Naive thymus-derived CD4-positive, alpha-beta T cell (primary cell): ENCODE measurements around the gene CXXC5. TPM values are rescaled to one million over a fixed set of nuclear protein-coding genes. Genes with fewer than 3 reads are reported as not detected.

Experiments used
- ATAC-seq: fragments of 150-1000 bp; cut with Tn5 transposase; 2 replicates; pipeline ENCODE4 v1.10.0; 2021; ENCODE audit warnings: mild to moderate bottlenecking, moderate library complexity
- CTCF ChIA-PET: fragments of 350-600 bp; sonication (Branson Sonifier 250); formaldehyde crosslinking; loops from one replicate; lab custom pipeline; 2021; ENCODE audit warnings: antibody characterized with exemption; lab: Charles Lee
- POLR2A ChIA-PET: fragments of 350-600 bp; sonication (Branson Sonifier 250); formaldehyde crosslinking; loops from one replicate; lab custom pipeline; 2021; ENCODE audit warnings: antibody characterized with exemption, inconsistent platforms; lab: Charles Lee
- DNase-seq, 9 donors: peaks; one replicate each; pipeline versions ENCODE4 v3.0.0 to v3.0.0-alpha.2; 2020 to 2022; ENCODE audit warnings: mixed read lengths in 1 of 9
- H3K27ac ChIP-seq: one replicate; pipeline ENCODE4 v1.7.0; 2013; ENCODE audit warnings: mild to moderate bottlenecking, low read depth, low read length, moderate library complexity
- H3K27me3 ChIP-seq, 2 donors: one replicate each; pipeline ENCODE4 v1.7.0; 2013; ENCODE audit warnings: low read length in 2 of 2, mild to moderate bottlenecking in 2 of 2, moderate library complexity in 2 of 2; ENCODE audit not compliant: control insufficient read depth in 2 of 2, insufficient read depth in 2 of 2
- H3K36me3 ChIP-seq, 3 experiments: 1 replicate in 2 of 3; 2 replicates in 1 of 3; pipeline ENCODE4 v1.7.0; 2013; ENCODE audit warnings: low read length in 3 of 3, mild to moderate bottlenecking in 3 of 3, moderate library complexity in 1 of 3; ENCODE audit not compliant: insufficient read depth in 3 of 3, control insufficient read depth in 2 of 3
- H3K4me1 ChIP-seq, 2 donors: one replicate each; pipeline ENCODE4 v1.7.0; 2013; ENCODE audit warnings: low read length in 2 of 2, mild to moderate bottlenecking in 2 of 2, moderate library complexity in 1 of 2; ENCODE audit not compliant: control insufficient read depth in 2 of 2, insufficient read depth in 2 of 2
- H3K4me3 ChIP-seq: 2 replicates; pipeline ENCODE4 v1.7.0; 2013; ENCODE audit warnings: mild to moderate bottlenecking, low read length
- H3K9me3 ChIP-seq, 3 experiments: 1 replicate in 2 of 3; 2 replicates in 1 of 3; pipeline ENCODE4 v1.7.0; 2013; ENCODE audit warnings: low read length in 3 of 3; ENCODE audit not compliant: control insufficient read depth in 2 of 3
- H3K27ac Mint-ChIP-seq, 9 donors: one replicate each; pipeline ENCODE4 v1.8.0; 2020 to 2022; ENCODE audit warnings: mixed read lengths in 9 of 9, mild to moderate bottlenecking in 8 of 9, moderate library complexity in 5 of 9, inconsistent platforms in 2 of 9
- H3K27me3 Mint-ChIP-seq, 5 donors: one replicate each; pipeline ENCODE4 v1.8.0; 2021 to 2022; ENCODE audit warnings: mixed read lengths in 5 of 5, mild to moderate bottlenecking in 1 of 5
- H3K36me3 Mint-ChIP-seq, 5 donors: one replicate each; pipeline ENCODE4 v1.8.0; 2020 to 2022; ENCODE audit warnings: mixed read lengths in 5 of 5, mild to moderate bottlenecking in 3 of 5, inconsistent platforms in 1 of 5
- H3K4me1 Mint-ChIP-seq, 7 donors: one replicate each; pipeline ENCODE4 v1.8.0; 2020 to 2022; ENCODE audit warnings: mixed read lengths in 7 of 7, mild to moderate bottlenecking in 3 of 7, inconsistent platforms in 1 of 7
- H3K4me3 Mint-ChIP-seq, 10 donors: one replicate each; pipeline ENCODE4 v1.8.0; 2020 to 2022; ENCODE audit warnings: mild to moderate bottlenecking in 10 of 10, mixed read lengths in 10 of 10, moderate library complexity in 6 of 10, inconsistent platforms in 2 of 10
- H3K9me3 Mint-ChIP-seq, 11 donors: one replicate each; pipeline ENCODE4 v1.8.0; 2020 to 2022; ENCODE audit warnings: mixed read lengths in 11 of 11, mild to moderate bottlenecking in 4 of 11, inconsistent platforms in 1 of 11, moderate library complexity in 1 of 11
- intact Hi-C, 2 donors: fragments of 100-400 bp; cut with micrococcal nuclease; formaldehyde crosslinking; loops; one replicate each; pipeline ENCODE4 v1.15.1; 2023
- polyA plus RNA-seq, 2 donors: library from polyadenylated mRNA; unstranded; fragments of 300-500 nt; fragmentation: Illumina TruSeq; gene quantifications; one replicate each; pipeline ENCODE4 v1.2.3, GENCODE V29; 2021
- total RNA-seq, 6 experiments: library from RNA in 5 of 6; stranded (reverse) in 5 of 6; gene quantifications; 1 replicate in 5 of 6; 2 replicates in 1 of 6; pipeline ENCODE4 v1.2.3 and lab custom pipeline; 2021 to 2026

The CXXC5 gene
- total and polyA plus RNA-seq, 7 experiments from 2014 or later = 0.73 to 21.4 (median 2.2) TPM

- Mint-ChIP-seq H3K4me1 (peaks cover 22 to 40% (median 39%) of the 10 kb centered on the region in 7 donors), H3K36me3 (peaks cover 0 to 11% (median 0%) of the 10 kb centered on the region in 5 donors), H3K27ac (peak overlapping the region in 6 of 9 donors; percentile 3 to 41 (median 22)), H3K27me3 (peaks cover 0 to 5% (median 0%) of the 10 kb centered on the region in 5 donors), H3K9me3 (peaks cover 0 to 2% (median 0%) of the 10 kb centered on the region in 11 donors), H3K4me3 (no peak overlapping the region)
- ATAC-seq (peak; percentile 66), DNase-seq (peak; percentile 49 to 68 (median 62))
- Histone ChIP-seq H3K36me3 (peaks cover 0 to 12% (median 0%) of the 10 kb centered on the region in 3 experiments), H3K9me3 (no peaks in the 10 kb centered on the region), H3K27me3 (no peaks in the 10 kb centered on the region), H3K4me3 (no peak overlapping the region), H3K4me1 (peaks cover 27 to 28% of the 10 kb centered on the region in 2 donors), H3K27ac (no peak overlapping the region)
- ChIA-PET CTCF (interaction anchor here (0.6 to 4.8 kb wide), 22 partner anchors 10 to 1880 kb away, joined by 3 to 51 read pairs (median 4); partner anchors contain the start of gene UBE2D2), POLR2A (interaction anchor here (0.7 to 1.0 kb wide), 3 partner anchors 12 to 132 kb away, joined by 3 to 5 read pairs (median 3); no protein-coding TSS in a partner anchor)
- intact Hi-C loops = loop anchor here (1.0 to 10.0 kb wide), 12 partner anchors 15 to 211 kb away; partner anchors contain the start of gene CXXC5 (in 1 of the 2)
Observed at GRCh38 chr5:139633295-139634027, 14.7 kb upstream of the CXXC5 start.

- intact Hi-C loops = loop anchor here (5.0 to 10.0 kb wide), 4 partner anchors 57 to 212 kb away; no protein-coding TSS in a partner anchor
- Histone ChIP-seq H3K27me3 (no peaks in the 10 kb centered on the region), H3K4me3 (no peak overlapping the region), H3K4me1 (peaks cover 27 to 28% of the 10 kb centered on the region in 2 donors), H3K36me3 (peaks cover 0 to 8% (median 0%) of the 10 kb centered on the region in 3 experiments), H3K27ac (no peak overlapping the region), H3K9me3 (no peaks in the 10 kb centered on the region)
- ATAC-seq (no peak), DNase-seq (no peak)
- ChIA-PET CTCF (interaction anchor here (0.8 to 4.8 kb wide), 20 partner anchors 10 to 228 kb away, joined by 3 to 51 read pairs (median 5); partner anchors contain the start of gene UBE2D2), POLR2A (interaction anchor here (0.8 to 1.0 kb wide), 3 partner anchors 12 to 68 kb away, joined by 3 to 5 read pairs (median 3); no protein-coding TSS in a partner anchor)
- Mint-ChIP-seq H3K27me3 (peaks cover 0 to 5% (median 0%) of the 10 kb centered on the region in 5 donors), H3K4me1 (peaks cover 22 to 45% (median 43%) of the 10 kb centered on the region in 7 donors), H3K9me3 (peaks cover 0 to 2% (median 0%) of the 10 kb centered on the region in 11 donors), H3K4me3 (no peak overlapping the region), H3K36me3 (peaks cover 0 to 9% (median 0%) of the 10 kb centered on the region in 5 donors), H3K27ac (no peak overlapping the region)
Observed at GRCh38 chr5:139634028-139634325, 14.2 kb upstream of the CXXC5 start.

DNA sequence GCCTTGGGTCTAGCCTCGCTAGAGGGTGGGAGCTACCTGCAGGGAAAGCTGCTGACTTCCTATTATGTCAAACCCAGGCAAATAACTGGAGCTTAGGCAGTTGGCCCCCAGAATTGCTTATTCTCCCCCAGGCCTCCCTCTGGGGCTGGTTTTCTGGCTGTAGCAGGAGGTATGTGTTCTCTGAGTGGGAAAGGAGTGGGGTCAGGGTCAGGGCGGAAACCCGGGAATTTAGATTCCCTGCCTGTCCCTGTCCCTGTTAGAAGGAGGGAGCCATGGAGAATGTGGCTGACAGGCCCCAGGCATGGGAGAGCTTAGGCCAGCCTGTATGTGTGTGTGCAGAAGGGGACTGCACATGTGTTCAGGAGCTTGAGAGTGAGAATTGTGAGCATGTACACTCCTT lies 13.6 kb upstream of the CXXC5 start:
- Mint-ChIP-seq H3K4me1 (peaks cover 22 to 47% (median 45%) of the 10 kb centered on the region in 7 donors), H3K27me3 (peaks cover 0 to 5% (median 0%) of the 10 kb centered on the region in 5 donors), H3K27ac (peak overlapping the region in 2 of 9 donors; percentile 40 to 87), H3K4me3 (peak overlapping the region in 2 of 10 donors; percentile 11 to 19), H3K36me3 (peaks cover 0 to 5% (median 0%) of the 10 kb centered on the region in 5 donors), H3K9me3 (peaks cover 0 to 2% (median 0%) of the 10 kb centered on the region in 11 donors)
- Histone ChIP-seq H3K9me3 (no peaks in the 10 kb centered on the region), H3K4me3 (no peak overlapping the region), H3K27ac (no peak overlapping the region), H3K36me3 (peaks cover 0 to 3% (median 0%) of the 10 kb centered on the region in 3 experiments), H3K4me1 (peaks cover 27 to 28% of the 10 kb centered on the region in 2 donors), H3K27me3 (no peaks in the 10 kb centered on the region)
- intact Hi-C loops = loop anchor here (5.0 to 10.0 kb wide), 4 partner anchors 57 to 212 kb away; no protein-coding TSS in a partner anchor
- ChIA-PET CTCF (interaction anchor here (0.8 to 4.8 kb wide), 18 partner anchors 9 to 229 kb away, joined by 3 to 51 read pairs (median 6); partner anchors contain the start of genes CXXC5 and UBE2D2), POLR2A (interaction anchor here (0.6 to 0.8 kb wide), 2 partner anchors 62 to 131 kb away, joined by 3 to 4 read pairs; no protein-coding TSS in a partner anchor)
- ATAC-seq = no peak
- DNase-seq = no peak

GRCh38 chr5:139635191-139635590 lies 13.0 kb upstream of the CXXC5 start:
- Mint-ChIP-seq H3K27me3 (peaks cover 0 to 5% (median 0%) of the 10 kb centered on the region in 5 donors), H3K9me3 (peaks cover 0 to 2% (median 0%) of the 10 kb centered on the region in 11 donors), H3K36me3 (peaks cover 0 to 5% (median 0%) of the 10 kb centered on the region in 5 donors), H3K4me1 (peaks cover 22 to 50% (median 45%) of the 10 kb centered on the region in 7 donors), H3K4me3 (peak overlapping the region in 6 of 10 donors; percentile 33 to 88 (median 69)), H3K27ac (peak overlapping the region in 5 of 9 donors; percentile 23 to 87 (median 59))
- Histone ChIP-seq H3K4me3 (no peak overlapping the region), H3K27ac (no peak overlapping the region), H3K36me3 (no peaks in the 10 kb centered on the region), H3K9me3 (no peaks in the 10 kb centered on the region), H3K27me3 (no peaks in the 10 kb centered on the region), H3K4me1 (peaks cover 27 to 28% of the 10 kb centered on the region in 2 donors)
- POLR2A ChIA-PET = interaction anchor here (0.6 to 2.4 kb wide), 5 partner anchors 70 to 339 kb away, joined by 3 to 8 read pairs (median 4); no protein-coding TSS in a partner anchor
- ATAC-seq (no peak), DNase-seq (no peak)
- intact Hi-C loops = loop anchor here in 1 of 2 donors (5.0 to 10.0 kb wide), 2 partner anchors 112 to 210 kb away; no protein-coding TSS in a partner anchor
- CTCF ChIA-PET = interaction anchor here (1.1 to 4.8 kb wide), 12 partner anchors 8 to 131 kb away, joined by 3 to 41 read pairs (median 6); partner anchors contain the start of gene CXXC5

- H3K4me3 Mint-ChIP-seq = peak overlapping the region; percentile 64 to 91 (median 74)
- POLR2A ChIA-PET = interaction anchor here (0.6 to 2.4 kb wide), 9 partner anchors 10 to 340 kb away, joined by 3 to 8 read pairs (median 3); no protein-coding TSS in a partner anchor
- H3K27ac Mint-ChIP-seq = peak overlapping the region in 8 of 9 donors; percentile 23 to 87 (median 56)
- H3K4me3 ChIP-seq = peak overlapping the region; percentile 15
- H3K4me1 Mint-ChIP-seq = peaks cover 22 to 50% (median 45%) of the 10 kb centered on the region in 7 donors
- H3K36me3 ChIP-seq = no peaks in the 10 kb centered on the region
- CTCF ChIA-PET = interaction anchor here (0.6 to 4.8 kb wide), 17 partner anchors 8 to 144 kb away, joined by 3 to 41 read pairs (median 4); partner anchors contain the start of gene CXXC5
- H3K36me3 Mint-ChIP-seq = peaks cover 0 to 5% (median 0%) of the 10 kb centered on the region in 5 donors
- no peaks in the 10 kb centered on the region for H3K9me3 ChIP-seq
- H3K27me3 ChIP-seq = no peaks in the 10 kb centered on the region
- peak in 1 of 9 donors; percentile 24 for DNase-seq
- H3K9me3 Mint-ChIP-seq = peaks cover 0 to 3% (median 0%) of the 10 kb centered on the region in 11 donors
- no peak overlapping the region for H3K27ac ChIP-seq
- peaks cover 0 to 5% (median 0%) of the 10 kb centered on the region in 5 donors for H3K27me3 Mint-ChIP-seq
- intact Hi-C loops = loop anchor here (1.0 to 10.0 kb wide), 6 partner anchors 10 to 209 kb away; partner anchors contain the start of gene UBE2D2 (in 1 of the 2)
- ATAC-seq = peak; percentile 30
- peaks cover 27 to 28% of the 10 kb centered on the region in 2 donors for H3K4me1 ChIP-seq
Observed at GRCh38 chr5:139635606-139636206, 12.4 kb upstream of the CXXC5 start.
